Measurements from ENCODE around the gene DLK1. TPM values are rescaled to one million over a fixed set of nuclear protein-coding genes. Genes with fewer than 3 reads are reported as not detected.
A peak's percentile ranks its signal among the peaks of the same experiment; 100 is the strongest.

DLK1 gene
- total and polyA plus RNA-seq, 2 of the 13 experiments (the other 11 are each of a cell fraction or from before 2014, with no cell fraction given) = 95.5 to 312 TPM

DNA sequence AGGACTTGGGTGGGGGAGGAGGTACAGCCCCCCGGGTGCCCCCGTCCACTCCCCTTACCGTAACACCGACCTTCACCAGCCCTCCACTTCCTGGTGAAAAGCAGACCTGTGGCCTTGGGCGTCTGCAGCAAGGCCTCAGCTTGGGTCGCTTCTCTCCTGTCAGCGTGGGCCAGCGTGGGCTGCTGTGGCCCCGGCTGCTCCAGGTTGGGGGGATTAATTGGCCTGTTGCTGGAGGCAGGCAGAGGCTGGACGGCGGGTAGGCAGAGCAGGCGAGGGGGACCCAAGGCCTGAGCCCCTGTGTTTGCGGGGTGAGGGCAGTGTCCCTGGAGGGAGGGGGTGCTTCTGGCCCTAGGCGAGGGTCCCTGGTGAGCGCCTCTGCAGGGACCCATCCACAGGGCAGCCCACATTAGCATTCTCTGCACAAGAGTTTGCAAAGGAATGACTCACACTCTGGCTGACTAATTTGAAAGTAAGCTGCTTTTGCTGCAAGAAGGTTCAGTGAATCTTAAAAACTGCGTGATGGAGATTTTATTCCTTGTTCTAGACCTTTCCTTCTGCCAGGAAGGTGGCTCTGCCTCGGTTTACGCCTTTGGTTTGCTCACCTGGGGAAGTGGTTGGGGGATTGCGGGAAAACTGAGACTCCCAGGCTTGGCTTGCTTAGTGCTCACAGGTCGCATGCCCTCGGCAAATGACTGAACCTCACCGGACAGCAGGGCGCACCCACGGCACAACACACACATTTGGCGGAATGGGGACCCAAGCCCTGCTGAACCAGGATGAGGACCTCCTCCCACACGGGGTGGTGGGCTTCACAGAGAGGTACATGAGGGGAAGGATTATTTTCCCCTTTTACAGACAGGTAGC lies 37.9 kb upstream of the DLK1 start (continued):
- TF ChIP-seq ZNF670 (CRISPR knock-in tag; IDR thresholded peaks at IDR 0.05; ENCODE audit: borderline replicate concordance) (0 out of 2 replicates have a peak, but pooled peaks have one; percentile 43), ELF1 (CRISPR knock-in tag; IDR thresholded peaks at IDR 0.05) (peak; percentile 49; the same call in 1 of the 2 replicates), ZFX (CRISPR knock-in tag; IDR thresholded peaks at IDR 0.05; ENCODE audit: low read depth) (0 out of 2 replicates have a peak, but pooled peaks have one; percentile 37), DR1 (CRISPR knock-in tag; IDR thresholded peaks at IDR 0.05) (no peak), ZNF326 (CRISPR knock-in tag; IDR thresholded peaks at IDR 0.05; ENCODE audit: borderline replicate concordance) (no peak), ZFY (CRISPR knock-in tag; IDR thresholded peaks at IDR 0.05) (peak; percentile 33; the same call in 1 of the 2 replicates), MED1 (CRISPR knock-in tag; IDR thresholded peaks at IDR 0.05) (0 out of 2 replicates have a peak, but pooled peaks have one; percentile 27), ZNF292 (CRISPR knock-in tag; IDR thresholded peaks at IDR 0.05; ENCODE audit: borderline replicate concordance, low read depth) (0 out of 2 replicates have a peak, but pooled peaks have one; percentile 34)

DNA sequence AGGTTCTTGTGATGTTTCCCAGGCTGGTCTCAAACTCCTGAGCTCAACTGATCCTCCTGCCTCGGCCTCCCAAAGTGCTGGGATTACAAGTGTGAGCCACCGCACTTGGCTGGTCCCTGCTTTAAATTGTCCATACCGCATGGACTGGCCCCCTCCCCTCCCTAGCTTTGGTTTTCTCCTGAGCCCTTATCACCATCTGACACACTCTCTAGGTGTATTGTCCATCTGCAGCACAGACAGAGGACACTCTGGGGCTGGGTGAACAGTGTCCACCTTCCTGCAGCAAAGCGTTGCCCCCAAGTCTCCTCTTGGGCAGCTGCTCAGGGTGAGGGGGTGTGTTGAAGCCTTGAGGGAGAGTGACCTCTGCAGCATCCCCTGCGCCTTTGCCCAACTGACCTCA lies 36.0 kb upstream of the DLK1 start:
- FAIRE-seq = no peak
- TF ChIP-seq ELF3 (CRISPR knock-in tag; IDR thresholded peaks at IDR 0.05) (no peak), PRPF4 (IDR thresholded peaks at IDR 0.05; ENCODE audit: low read depth, low read length, poor library complexity, severe bottlenecking) (no peak), ZFP36L2 (CRISPR knock-in tag; IDR thresholded peaks at IDR 0.05) (no peak), ZNF12 (CRISPR knock-in tag; IDR thresholded peaks at IDR 0.05) (no peak), ZSCAN21 (CRISPR knock-in tag; IDR thresholded peaks at IDR 0.05; ENCODE audit: borderline replicate concordance) (no peak)
- TF ChIP-seq, protein P1, sequence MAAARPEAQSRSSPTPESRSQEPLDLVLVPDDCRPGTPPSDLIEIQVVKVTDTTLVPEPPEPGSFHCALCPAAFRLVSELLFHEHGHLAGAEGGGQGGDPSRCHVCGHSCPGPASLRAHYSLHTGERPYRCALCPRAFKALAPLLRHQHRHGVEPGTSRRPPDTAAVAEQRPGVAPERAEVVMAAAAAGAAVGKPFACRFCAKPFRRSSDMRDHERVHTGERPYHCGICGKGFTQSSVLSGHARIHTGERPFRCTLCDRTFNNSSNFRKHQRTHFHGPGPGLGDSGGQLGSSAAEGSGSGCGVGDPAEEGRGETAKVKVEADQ (CRISPR knock-in tag; IDR thresholded peaks at IDR 0.05; ENCODE audit: borderline replicate concordance) = no peak
- TF ChIP-seq, protein P2, sequence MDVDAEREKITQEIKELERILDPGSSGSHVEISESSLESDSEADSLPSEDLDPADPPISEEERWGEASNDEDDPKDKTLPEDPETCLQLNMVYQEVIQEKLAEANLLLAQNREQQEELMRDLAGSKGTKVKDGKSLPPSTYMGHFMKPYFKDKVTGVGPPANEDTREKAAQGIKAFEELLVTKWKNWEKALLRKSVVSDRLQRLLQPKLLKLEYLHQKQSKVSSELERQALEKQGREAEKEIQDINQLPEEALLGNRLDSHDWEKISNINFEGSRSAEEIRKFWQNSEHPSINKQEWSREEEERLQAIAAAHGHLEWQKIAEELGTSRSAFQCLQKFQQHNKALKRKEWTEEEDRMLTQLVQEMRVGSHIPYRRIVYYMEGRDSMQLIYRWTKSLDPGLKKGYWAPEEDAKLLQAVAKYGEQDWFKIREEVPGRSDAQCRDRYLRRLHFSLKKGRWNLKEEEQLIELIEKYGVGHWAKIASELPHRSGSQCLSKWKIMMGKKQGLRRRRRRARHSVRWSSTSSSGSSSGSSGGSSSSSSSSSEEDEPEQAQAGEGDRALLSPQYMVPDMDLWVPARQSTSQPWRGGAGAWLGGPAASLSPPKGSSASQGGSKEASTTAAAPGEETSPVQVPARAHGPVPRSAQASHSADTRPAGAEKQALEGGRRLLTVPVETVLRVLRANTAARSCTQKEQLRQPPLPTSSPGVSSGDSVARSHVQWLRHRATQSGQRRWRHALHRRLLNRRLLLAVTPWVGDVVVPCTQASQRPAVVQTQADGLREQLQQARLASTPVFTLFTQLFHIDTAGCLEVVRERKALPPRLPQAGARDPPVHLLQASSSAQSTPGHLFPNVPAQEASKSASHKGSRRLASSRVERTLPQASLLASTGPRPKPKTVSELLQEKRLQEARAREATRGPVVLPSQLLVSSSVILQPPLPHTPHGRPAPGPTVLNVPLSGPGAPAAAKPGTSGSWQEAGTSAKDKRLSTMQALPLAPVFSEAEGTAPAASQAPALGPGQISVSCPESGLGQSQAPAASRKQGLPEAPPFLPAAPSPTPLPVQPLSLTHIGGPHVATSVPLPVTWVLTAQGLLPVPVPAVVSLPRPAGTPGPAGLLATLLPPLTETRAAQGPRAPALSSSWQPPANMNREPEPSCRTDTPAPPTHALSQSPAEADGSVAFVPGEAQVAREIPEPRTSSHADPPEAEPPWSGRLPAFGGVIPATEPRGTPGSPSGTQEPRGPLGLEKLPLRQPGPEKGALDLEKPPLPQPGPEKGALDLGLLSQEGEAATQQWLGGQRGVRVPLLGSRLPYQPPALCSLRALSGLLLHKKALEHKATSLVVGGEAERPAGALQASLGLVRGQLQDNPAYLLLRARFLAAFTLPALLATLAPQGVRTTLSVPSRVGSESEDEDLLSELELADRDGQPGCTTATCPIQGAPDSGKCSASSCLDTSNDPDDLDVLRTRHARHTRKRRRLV (CRISPR knock-in tag; IDR thresholded peaks at IDR 0.05) = no peak

More for the DNA sequence above, 36.0 kb upstream of the DLK1 start:
- ChIA-PET CTCF (ENCODE audit: low intra/inter-chr PET ratio, low total read pairs) (no interaction called here), POLR2A (interaction anchor here (0.9 to 1.3 kb wide), 2 partner anchors 11 to 15 kb away, joined by 3 read pairs; no protein-coding TSS in a partner anchor)
- Histone ChIP-seq H4K20me1 (ENCODE audit: insufficient read depth, low read length) (no peaks in the 10 kb centered on the region), H3K9me3 (ENCODE audit: low read length) (no peaks in the 10 kb centered on the region), H3K36me3 (replicated peaks in 1 of 2; ENCODE audit: control insufficient read depth in 1 of 2, insufficient read depth in 2 of 2, low read length in 2 of 2) (no peaks in the 10 kb centered on the region), H3K27me3 (ENCODE audit: control insufficient read depth in 1 of 2, insufficient read depth in 2 of 2, low read length in 2 of 2) (no peaks in the 10 kb centered on the region), H3K79me2 (ENCODE audit: insufficient read depth, low read length) (no peaks in the 10 kb centered on the region), H3K4me2 (ENCODE audit: low read depth, low read length) (no peak overlapping the region), H2AFZ (ENCODE audit: low read length) (no peak overlapping the region), H3K4me3 (replicated peaks in 1 of 3; ENCODE audit: insufficient read depth in 1 of 3, low read depth in 2 of 3, low read length in 3 of 3) (no peak overlapping the region), H3K4me1 (ENCODE audit: insufficient read depth, low read length) (peaks cover 68% of the 10 kb centered on the region), H3K27ac (ENCODE audit: extremely low read length, insufficient read depth, low read length) (no peak overlapping the region), H3K9ac (ENCODE audit: insufficient read depth, low read depth, low read length) (no peak overlapping the region)
- intact Hi-C loops (cut with micrococcal nuclease; ENCODE audit: unreplicated experiment) = no loop called here
- no TSS peak for BruUV-seq (replicated peaks)
- no peak for ATAC-seq
- 80% methylated on average over 5 of the region's 5 CpGs for WGBS (ENCODE audit: low lambda C conversion rate)
- no peak for DNase-seq (ENCODE audit: low spot score)
- in situ Hi-C loops (cut with HindIII; ENCODE audit: extremely low pct_ligation_motif_present, low pct_unique_long_range_greater_than_20kb) = no loop called here
